HTR-8/SVneo (cell line): ENCODE results near the gene TAF6.

Source experiments
- DNase-seq: peaks from one replicate; pipeline ENCODE4 v3.0.0; 2011; ENCODE audit warnings: low spot score, mixed read lengths; ENCODE audit not compliant: insufficient read length
- FAIRE-seq: peaks from 2 replicates; lab custom pipeline; 2011; peaks lifted over from hg19 to GRCh38; lab: Jason Lieb, UNC

The TAF6 gene

GRCh38 chr7:100124301-100125230 is 5.4 kb upstream of the TAF6 start:
- FAIRE-seq (no peak), DNase-seq (no peak)

- no peak for DNase-seq
Observed at GRCh38 chr7:100122568-100122967, 3.4 kb upstream of the TAF6 start.

DNA sequence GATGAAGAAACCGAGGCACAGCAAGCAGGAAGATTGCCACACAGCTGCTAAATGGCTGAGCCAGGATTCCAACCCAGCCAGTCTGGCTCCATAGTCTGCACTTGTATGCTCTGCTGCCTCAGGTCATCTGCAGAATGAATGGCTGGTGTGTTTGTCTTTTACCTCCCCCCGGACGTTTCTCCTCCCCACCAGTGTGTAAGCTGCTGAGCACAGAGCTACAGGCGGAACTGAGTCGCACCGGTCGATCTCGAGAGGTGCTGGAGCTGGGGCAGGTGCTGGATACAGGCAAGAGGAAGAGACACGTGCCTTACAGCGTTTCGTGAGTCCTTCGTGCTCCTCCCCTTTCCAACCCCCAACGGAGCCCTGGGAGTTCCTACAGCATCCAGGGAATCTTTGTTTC is 2.9 kb upstream of the TAF6 start:
- FAIRE-seq (no peak), DNase-seq (no peak)

More at GRCh38 chr7:100122568-100122967, 3.4 kb upstream of the TAF6 start:
- no peak for FAIRE-seq

DNA sequence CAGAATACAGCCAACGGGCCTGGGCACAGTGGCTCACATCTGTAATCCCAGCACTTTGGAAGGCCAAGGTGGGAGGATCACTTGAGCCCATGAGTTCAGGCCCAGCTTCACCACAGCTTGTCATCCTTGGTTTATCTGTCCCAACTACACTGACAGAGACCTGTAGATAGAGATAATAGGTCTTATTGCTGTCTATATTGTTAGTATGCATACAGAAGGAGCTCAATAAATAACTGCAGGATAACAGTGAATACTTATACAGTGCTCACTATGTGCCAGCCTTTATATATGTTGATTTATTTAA is 1.5 kb upstream of the TAF6 start:
- FAIRE-seq (no peak), DNase-seq (no peak)

DNA sequence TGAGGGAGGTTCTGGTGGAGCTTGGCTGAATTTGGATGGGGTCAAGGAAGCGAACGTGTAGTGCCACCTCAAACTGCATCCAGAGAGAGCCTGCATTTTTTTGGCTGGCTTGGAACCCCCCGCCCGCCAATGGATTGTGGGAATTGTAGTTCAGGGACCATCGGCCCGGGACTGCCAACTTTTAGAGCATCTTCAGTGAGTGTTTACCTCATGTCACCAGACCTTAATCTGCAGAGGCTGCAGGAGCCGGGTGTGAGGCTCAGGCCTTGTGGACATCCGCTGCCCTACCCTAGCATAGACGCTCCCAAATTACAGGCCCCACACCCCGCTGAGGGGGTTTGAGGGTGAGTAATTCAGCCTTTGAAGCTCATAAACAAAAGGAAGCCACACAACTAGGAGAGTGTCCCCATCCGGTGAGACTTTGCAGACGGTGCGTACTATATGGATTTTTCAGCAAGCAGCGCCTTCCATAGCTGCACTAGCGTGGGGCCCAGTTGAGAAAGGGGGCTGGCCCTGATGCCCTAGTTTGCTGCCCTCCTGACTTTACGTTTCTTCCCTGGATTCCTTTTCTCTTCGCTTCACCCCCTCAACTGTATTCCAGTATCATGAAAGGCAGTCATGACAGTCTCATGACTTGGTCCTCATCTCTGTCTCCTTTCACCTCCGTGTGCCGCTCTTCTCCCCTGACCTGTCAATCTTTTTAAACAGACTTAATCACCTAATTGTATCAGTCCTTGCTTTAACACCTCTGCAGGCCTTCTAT is 993 bp upstream of the TAF6 start:
- no peak for FAIRE-seq

DNA sequence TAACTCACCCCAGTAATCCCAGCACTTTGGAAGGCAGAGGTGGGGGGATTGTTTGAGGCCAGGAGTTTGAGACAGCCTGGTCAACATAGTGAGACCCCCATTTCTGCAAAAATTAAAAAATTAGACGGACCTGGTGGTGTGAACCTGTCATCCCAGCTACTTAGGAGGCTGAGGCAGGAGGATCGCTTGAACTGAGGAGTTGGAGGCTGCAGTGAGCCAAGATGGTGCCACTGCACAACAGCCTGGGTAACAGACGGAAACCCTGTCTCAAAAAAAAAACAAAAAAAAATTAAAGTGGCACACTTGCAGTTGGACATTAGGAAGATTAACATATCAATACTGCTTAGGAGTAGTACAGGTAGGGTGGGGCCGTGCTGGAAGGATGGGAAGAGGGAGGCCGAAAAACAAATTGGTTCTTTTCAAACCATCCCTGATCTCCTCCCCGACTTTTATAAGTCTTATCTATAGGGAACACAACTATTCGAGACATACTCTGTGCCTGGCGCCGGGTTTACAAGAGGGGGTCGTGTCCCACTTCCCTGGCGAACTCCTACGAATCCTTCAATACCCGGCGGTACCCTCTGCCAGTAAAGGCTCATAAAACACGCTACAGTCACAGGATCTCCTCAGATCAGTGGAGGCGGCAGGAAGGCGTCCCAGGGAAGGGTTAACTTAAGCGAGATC is 628 bp downstream of the TAF6 start:
- DNase-seq (no peak), FAIRE-seq (no peak)

More for the DNA sequence above, 993 bp upstream of the TAF6 start:
- DNase-seq: peak; percentile 62

- FAIRE-seq (no peak), DNase-seq (no peak)
Observed at GRCh38 chr7:100115026-100115425, 4.1 kb downstream of the TAF6 start.

- no peak for DNase-seq
Observed at GRCh38 chr7:100111914-100112313, 7.2 kb downstream of the TAF6 start.

DNA sequence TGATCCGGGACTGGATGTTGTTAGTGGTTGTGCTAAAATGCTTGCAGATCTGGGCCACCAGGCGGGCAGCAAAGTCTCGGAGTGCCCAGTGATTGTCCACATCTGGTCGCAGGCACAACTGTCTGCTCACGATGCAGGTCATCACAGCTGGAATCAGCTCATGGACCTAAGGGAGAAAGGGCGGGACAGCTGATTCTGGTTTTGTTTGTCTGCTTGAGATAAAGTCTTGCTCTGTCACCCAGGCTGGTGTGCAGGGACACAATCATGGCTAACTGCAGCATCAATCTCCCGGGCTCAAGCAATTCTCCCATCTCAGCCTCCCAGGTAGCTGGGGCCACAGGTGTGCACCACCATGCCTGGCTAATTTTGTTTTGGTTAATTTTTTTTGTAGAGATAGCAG is 8.0 kb downstream of the TAF6 start:
- DNase-seq: no peak
- no peak for FAIRE-seq

More at GRCh38 chr7:100111914-100112313, 7.2 kb downstream of the TAF6 start:
- FAIRE-seq: no peak

DNA sequence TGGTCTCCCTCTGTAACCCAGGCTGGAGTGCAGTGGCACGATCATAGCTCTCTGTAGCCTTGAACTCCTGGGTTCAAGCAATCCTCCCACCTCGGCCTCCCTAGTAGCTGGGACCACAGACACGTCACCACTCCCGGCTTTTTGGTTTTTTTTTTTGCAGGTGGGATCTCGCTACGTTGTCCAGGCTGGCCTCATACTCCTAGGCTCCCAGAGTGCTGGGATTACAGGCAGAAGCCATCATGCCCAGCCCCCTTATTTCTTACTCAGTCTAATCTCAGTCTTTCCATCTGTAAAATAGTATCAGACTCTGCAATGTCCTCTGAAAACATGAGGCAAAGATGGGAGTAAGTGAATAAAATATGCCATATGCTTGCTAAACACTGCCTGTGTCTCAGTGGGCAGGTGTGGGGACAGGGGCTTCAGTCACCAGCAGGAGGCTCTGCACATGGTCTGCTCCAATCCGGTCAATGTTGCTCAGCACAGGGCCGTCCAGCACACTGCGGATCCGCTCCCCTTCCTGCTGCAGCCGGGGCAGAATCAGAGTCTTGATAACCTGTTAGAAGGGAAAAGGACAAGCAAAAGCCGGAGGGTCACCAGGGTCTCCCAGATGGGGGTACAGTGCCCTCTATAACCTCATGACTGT is 9.5 kb downstream of the TAF6 start:
- no peak for FAIRE-seq
- no peak for DNase-seq

DNA sequence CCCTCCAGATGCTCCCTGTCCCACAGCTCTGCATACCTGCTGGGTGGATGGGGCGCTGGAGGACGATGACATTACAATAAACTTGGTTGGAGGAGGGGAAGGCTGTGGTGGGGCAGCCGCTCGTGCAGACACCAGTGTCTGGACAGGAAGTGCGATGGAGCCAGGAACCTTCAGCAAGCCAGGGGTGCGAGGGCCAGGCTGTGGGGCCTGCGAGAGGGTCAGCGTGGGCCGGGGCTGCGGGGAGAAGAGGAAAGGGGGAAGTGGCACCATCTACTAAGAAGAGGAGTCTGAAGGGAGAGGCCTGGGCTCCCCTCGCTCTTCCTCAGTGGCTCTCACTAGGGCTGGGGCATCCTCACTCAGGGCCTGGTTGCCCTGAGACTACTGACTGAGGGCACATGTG is 11.3 kb downstream of the TAF6 start:
- FAIRE-seq (no peak), DNase-seq (no peak)

GRCh38 chr7:100107125-100107737 is 11.9 kb downstream of the TAF6 start:
- DNase-seq (no peak), FAIRE-seq (no peak)

DNA sequence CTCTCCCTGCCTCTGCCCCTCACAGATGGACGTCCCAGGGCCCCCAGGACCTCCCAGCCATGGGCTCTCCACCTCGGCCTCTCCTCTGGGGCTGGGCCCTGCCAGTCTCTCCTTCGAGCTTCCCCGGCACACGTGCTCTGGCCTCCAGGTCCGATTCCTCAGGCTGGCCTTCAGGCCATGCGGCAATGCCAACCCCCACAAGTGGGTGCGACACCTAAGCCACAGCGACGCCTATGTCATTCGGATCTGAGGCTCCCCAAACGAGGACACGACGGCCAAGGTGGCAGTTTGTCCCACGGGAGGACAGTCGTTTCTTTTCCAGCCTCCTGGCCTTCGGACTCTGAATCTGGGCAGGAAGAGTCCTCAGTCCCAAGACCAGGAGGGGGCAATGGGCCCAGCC is 12.5 kb downstream of the TAF6 start:
- DNase-seq: no peak
- FAIRE-seq: no peak

- FAIRE-seq (no peak), DNase-seq (no peak)
Observed at GRCh38 chr7:100105534-100105933, 13.6 kb downstream of the TAF6 start.

DNA sequence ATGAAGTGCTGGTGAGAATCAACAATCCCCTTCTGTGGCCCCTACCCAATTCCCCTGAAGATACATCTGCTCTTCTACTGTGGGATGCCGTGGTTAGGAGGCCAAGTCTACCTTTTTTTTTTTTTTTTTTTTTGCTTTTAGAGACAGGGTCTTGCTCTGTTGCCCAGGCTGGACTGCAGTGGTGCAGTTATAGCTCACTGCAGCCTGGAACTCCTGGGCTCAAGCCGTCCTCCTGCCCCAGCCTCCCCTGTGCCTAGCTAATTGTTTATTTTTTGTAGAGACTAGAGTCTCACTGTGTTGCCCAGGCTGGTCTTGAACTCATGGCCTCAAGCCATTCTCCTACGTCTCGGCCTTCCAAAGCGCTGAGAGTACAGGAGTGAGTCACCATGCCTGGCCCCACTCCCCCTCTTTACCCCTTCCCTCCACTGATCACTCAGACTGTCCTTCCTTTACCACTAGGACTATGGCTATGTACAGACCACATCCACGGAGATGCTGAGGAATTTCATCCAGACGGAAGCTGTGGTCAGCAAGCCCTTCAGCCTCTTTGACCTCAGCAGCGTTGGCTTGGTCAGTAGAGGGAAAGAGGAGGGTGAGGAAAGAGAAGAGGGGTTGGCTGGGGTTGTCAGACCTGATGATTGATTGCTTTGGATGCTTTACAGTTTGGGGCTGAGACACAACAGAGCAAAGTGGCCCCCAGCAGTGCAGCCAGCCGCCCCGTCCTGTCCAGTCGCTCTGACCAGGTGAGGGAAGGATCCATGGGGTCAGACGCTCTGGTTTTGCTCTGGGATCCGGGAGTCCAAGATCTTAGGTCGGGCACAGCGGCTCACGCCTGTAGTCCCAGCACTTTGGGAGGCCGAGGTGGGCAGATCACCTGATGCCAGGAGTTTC is 16.0 kb downstream of the TAF6 start:
- FAIRE-seq: peak; percentile 38

GRCh38 chr7:100101016-100101862 is 17.9 kb downstream of the TAF6 start, which contains the start of the genes AP4M1 and MCM7:
Gene AP4M1, plus strand, starts transcription at chr7:100101643. Its CDS starts 72 bp downstream, at chr7:100101715.
Gene MCM7, minus strand, starts transcription at chr7:100101397. Its CDS starts 103 bp downstream, at chr7:100101294.
- DNase-seq (peak; percentile 93), FAIRE-seq (peak; percentile 77)

More for the DNA sequence above, 16.0 kb downstream of the TAF6 start:
- DNase-seq: peak; percentile 90

- DNase-seq (peak; percentile 78), FAIRE-seq (no peak)
Observed at GRCh38 chr7:100100420-100101015, 18.6 kb downstream of the TAF6 start.
